Ramos (cell line): ENCODE results near the gene SLC6A3.

ENCODE experiments used
- in situ Hi-C: fragments of 300-500 bp; cut with MboI; formaldehyde crosslinking; loops from one replicate; pipeline ENCODE4 v1.14.3; 2022; ENCODE audit warnings: low sequenced_read_pairs; ENCODE audit not compliant: unreplicated experiment

The SLC6A3 gene

DNA sequence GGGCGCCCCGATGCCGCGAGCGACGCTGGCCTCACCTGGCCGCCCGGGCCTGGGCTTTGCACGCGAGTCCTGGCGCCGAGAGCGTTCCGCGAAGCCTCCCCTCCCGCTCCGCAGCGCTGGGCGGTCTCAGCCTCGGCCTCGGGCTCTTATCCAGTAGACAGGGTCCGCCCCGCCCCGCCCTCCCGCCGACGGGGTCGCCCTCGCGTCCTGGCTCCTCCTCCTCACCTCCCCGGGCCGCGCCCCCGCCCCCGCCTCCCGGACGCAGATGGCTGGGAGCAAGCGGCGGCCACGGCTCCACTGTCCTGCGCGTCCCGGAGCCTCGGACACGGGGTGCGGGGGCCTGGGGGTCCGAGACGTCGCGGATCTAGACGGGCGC is at the start of gene SLC6A3:
Gene SLC6A3, minus strand, starts transcription at position 128 of the 376 bp plus-strand sequence. CDS start 2,243 bp downstream, outside the sequence.
- in situ Hi-C loops = no loop called here

- in situ Hi-C loops = no loop called here
Observed at GRCh38 chr5:1493941-1494340, 48.7 kb upstream of the SLC6A3 start.

DNA sequence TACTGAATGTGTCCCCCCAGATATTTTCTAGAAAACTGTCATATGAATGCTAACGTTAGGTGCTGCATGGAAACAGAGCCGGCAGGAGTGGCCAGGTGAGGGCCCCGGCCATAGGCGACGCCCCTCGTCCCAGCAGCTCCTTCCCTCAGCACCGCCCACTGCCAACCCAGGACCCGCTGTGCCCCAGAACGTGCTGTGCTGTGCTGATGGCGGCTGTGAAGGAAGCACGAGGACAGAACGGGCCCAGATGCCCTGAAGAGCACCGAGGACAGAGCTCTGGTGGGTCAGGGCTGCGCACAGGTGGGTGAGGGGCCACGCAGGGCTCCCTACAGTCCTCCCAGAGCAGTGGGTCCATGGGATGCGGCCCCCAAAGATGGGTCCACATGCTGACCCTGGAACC is 48.2 kb upstream of the SLC6A3 start:
- in situ Hi-C loops = no loop called here

GRCh38 chr5:1492757-1493156 is 47.5 kb upstream of the SLC6A3 start:
- in situ Hi-C loops = no loop called here

GRCh38 chr5:1490376-1490775 is 45.1 kb upstream of the SLC6A3 start:
- in situ Hi-C loops = no loop called here

DNA sequence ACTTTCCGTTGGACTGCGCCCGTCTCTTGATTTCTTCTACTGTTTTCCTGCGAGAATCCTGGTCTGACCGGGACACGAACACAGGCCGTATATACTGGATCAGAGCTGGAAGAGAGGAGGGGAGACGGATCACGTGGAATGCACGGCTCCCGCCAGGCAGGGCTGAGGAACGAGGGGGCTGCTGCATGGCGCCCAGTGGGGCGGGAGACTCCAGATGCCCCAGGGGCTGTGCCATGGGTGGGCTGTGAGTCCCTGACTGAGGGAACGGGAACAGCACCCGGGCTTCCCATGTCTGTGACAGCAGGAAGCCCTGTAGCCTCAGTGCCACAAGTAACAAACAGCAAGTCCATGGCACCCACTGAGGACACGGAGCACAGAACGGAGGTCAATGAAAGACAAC is 44.5 kb upstream of the SLC6A3 start:
- in situ Hi-C loops = loop anchor here (10.0 kb wide), 1 partner anchor 145 kb away; no protein-coding TSS in a partner anchor

DNA sequence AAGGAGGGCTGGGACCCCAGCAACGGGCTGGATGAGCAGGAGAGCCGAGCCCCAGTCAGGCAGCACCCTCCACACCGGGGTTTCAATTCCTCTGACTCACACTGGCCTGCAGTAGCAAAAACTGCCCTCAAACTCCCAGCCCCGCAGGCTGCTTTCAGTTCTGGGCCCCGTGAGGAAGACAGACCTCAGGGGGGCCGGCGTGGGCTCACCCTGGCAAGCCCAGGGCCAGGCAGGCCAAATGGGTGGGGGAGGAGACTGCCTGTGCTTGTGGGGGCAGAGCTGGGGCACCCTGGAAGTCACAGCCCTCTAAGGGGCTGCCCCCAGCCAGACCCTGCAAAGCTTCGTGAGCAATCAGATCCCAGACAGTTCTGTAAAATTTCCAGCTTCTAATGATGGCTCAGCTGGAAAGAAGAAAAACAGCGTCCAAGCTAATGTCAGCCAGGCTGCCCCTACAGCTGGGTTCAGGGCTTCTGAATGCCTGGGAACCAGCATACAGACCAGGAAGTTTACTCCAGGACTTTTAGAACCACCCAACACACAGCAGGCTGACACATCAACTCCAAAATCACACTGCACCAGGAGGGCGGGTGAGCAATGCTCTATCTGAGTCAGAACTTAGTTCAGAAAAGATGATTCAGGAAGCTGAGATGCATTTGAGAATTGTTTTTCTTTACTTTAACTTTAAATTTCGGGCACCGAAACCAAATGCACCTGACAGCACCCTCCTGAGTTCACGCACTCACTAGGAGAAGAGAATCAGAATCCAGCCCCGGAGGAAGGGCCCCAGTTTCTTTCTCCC is 43.8 kb upstream of the SLC6A3 start:
- in situ Hi-C loops = loop anchor here (10.0 kb wide), 1 partner anchor 146 kb away; no protein-coding TSS in a partner anchor

- in situ Hi-C loops = loop anchor here (10.0 kb wide), 1 partner anchor 148 kb away; no protein-coding TSS in a partner anchor
Observed at GRCh38 chr5:1487079-1487764, 42.0 kb upstream of the SLC6A3 start.

DNA sequence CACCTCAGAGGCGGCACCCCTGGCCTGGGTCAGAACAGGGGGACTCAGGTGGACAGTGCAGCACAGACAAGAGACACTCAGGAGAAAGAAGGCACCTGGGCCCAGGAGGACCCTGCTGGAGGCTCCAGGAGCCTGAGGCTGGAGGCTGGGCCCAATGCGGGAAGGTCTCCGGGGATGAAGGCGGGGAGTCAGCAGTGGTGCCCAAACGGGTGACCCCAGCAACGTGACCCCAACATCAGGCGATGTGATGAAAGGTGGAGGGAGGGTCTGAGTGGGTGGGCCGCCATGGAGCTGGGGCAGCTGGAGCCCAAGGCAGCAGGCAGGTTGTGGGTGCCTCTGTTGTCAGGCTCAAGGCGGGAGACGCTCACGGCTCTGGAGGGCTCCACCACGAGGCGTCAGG is 41.0 kb upstream of the SLC6A3 start:
- in situ Hi-C loops = loop anchor here (10.0 kb wide), 1 partner anchor 149 kb away; no protein-coding TSS in a partner anchor

DNA sequence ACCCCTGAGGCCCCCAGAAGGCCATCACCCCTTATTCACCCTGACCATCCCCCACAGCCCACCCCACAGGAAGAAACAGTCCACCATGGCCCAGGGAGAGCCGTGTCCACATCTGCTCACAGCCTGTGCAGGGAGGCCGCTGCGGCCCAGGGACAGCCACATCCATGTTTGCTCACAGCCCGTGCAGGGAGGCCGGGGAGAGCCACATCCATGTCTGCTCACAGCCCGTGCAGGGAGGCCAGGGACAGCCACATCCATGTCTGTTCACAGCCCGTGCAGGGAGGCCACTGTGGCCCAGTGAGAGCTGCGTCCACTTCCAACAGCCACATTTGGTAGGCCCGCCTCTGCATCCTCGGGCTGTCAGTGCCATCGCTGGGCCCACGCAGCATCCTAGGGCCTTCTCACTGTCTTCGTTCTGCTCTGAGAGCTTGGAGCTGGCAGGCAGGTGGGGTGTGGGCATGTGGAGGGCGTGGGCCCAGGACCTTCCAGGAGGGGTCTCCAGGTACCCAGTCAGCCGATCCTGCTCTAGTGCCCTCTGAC is 40.4 kb upstream of the SLC6A3 start:
- in situ Hi-C loops = loop anchor here (10.0 kb wide), 1 partner anchor 149 kb away; no protein-coding TSS in a partner anchor

DNA sequence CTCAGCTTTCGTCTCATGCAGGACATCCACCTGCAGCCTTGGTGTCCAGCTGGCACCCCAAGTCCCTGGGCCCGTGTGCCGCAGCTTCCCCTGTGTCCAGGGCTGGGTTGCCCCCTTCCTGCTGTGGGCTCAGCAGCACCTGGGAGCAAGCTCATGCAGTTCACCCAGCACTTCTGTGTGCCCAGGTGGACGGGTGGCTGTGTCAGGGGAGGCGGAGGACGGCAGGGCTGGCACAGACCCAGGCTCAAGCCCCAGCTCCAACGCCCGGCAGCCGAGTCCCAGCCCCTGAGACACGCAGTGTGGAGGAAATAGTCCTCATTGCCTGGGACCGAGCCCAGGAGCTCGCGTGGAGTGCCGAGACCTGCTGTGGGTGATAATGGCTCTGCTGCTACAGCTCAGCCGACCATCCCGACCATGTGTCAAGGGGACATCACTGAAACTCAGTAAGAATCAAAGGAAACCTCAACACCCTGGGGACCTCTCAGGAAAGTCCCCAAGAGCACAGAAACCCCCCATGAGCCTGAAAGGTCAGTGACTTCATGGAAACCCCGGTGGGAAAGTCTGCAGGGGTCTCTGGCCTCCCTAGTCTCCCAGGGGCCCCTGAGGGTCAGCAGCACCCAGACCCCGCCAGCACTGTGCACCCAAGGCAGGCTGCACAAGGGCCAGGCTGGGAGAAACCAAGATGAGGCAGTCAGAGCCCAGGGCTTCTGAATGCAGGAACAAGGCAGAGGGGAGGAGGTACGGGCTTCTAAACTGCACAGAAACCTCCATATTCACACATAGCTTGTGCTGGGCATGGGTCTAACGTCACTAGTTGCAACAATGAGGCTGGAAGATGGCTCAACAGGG is 39.7 kb upstream of the SLC6A3 start:
- in situ Hi-C loops = loop anchor here (10.0 kb wide), 1 partner anchor 150 kb away; no protein-coding TSS in a partner anchor

DNA sequence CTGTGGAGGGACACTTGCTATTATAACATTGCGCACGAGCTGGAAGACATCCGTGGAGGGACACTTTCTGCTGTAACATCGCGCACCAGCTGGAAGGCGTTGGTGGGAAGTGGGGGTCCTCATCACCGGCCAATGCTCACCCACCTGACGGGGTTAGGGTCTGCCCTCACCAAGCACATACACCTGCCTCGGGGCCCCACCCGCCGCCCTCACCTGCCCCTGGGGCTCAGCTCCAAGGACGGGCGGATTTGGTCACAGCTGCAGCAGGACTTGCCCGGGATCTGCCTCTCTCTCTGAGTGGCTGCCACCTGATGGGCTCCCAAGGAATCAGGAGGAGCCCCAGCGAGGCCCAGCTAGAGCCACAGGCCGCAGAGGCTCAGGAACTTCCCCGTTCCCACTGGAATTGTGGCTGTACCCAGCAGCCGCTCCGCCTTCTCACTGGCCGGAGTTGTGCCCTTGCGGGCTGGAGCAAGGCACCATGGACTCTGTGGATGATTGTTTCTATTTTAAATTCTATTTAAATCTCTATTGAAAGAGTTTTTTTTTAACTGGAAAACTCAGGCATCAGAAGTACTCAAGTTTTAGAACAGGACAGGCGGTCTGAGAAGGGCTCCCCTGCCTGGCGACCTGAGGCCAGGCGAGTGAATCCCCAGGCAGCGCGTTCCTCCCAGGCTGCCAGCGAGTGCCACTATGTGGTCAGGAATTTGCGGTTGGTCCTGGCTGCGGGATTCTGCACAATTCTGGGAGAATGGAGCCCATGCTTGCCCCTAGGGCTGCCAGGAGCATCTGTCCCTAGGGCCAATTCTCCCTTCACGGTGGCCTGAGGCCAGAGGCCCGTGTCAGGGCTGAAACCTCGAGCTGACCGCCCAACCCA is 38.9 kb upstream of the SLC6A3 start:
- in situ Hi-C loops = loop anchor here (10.0 kb wide), 1 partner anchor 151 kb away; no protein-coding TSS in a partner anchor

- in situ Hi-C loops = loop anchor here (10.0 kb wide), 1 partner anchor 152 kb away; no protein-coding TSS in a partner anchor
Observed at GRCh38 chr5:1483064-1483463, 37.8 kb upstream of the SLC6A3 start.

GRCh38 chr5:1481959-1482331 is 36.7 kb upstream of the SLC6A3 start:
- in situ Hi-C loops = loop anchor here (10.0 kb wide), 1 partner anchor 153 kb away; no protein-coding TSS in a partner anchor

DNA sequence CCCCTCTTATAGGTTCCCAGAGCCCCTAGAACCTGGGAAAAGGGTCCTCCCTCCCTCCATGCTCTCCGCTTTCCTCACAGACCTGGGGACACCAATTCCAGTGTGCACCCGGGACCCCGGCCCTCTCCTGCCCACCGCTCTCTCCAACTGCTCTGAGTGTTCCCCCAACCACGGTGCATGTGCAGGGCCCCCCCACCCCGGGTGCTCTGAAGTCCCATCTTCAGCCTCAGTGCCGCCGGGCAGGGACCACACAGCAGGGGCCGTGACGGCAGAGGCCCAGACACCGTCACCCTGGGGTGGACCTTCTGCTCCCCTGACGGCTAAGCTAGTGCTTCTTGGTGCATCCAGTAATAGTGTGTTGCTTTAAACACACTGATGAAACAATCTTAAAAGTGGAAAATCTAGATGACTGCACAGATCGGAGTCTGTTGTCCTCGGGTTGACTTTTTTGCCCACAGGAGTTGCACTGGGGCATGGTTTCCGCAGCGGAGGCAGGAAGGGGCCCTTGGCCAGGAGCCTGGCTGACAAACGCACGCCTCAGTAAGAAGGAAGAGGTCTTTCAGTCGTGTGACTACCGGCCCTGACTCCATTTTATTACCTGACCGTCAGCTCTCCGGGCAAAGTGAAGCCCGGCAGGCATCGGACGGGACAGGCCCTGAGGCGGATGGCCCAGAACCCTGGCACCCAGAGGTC is 36.2 kb upstream of the SLC6A3 start:
- in situ Hi-C loops = loop anchor here (10.0 kb wide), 1 partner anchor 153 kb away; no protein-coding TSS in a partner anchor

DNA sequence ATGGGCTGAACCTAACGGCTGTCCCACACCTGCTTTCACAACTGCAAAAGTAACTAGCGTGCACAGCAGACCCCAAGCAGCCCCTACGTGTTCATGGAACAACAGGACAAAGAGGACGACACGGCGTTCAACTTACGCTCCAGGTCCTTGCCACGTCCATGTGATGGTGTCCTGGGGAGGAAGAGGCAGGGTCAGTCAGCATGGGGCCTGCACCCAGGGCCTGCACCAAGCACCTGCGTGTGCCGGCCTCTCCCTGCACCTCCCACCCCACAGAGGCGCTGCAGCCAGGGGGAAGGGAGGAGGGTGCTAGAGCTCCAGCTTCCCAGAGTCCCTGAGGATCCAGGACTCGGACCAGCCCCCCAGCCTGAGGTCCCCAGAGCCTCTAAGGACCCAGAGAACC is 35.6 kb upstream of the SLC6A3 start:
- in situ Hi-C loops = loop anchor here (10.0 kb wide), 1 partner anchor 154 kb away; no protein-coding TSS in a partner anchor

GRCh38 chr5:1480217-1480616 is 35.0 kb upstream of the SLC6A3 start:
- in situ Hi-C loops = loop anchor here (10.0 kb wide), 1 partner anchor 155 kb away; no protein-coding TSS in a partner anchor

DNA sequence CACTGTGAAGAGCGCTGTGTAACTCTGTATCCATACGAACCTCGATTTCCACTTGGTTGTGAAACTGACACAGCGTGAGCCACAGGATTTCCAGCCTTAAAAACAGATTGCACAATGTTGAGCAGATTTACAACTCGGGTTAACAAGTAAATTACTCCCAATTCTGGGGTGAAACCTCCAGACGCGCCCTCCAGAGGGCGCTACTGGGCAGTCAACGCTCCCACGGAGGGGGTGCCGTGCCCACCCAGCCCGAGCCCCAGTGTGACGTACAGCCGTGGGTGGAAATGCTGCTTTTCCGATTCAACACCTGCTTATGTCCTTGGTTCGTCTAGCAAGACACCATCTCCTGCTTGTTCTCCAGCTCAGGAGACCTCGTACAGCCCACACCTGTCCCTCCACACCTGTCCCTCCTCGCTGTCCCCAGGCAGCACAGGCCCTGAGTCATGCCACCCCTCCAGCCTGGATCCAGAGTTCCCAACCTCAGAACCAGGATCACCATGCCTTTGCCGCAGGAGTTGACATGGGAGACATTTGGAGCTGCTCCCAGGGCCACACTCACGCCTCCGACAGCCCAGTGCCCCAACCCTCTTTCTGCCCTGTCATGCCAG is 34.4 kb upstream of the SLC6A3 start:
- in situ Hi-C loops = loop anchor here (10.0 kb wide), 1 partner anchor 155 kb away; no protein-coding TSS in a partner anchor
